DMS 273 treated with DMSO at 0.1 percent for 48 hours (cell line): ENCODE measurements around the gene PRDM16.

Experiments used
- DNase-seq: peaks from one replicate; lab custom pipeline; 2025; lab: John Stamatoyannopoulos, UW

PRDM16 gene

GRCh38 chr1:3415260-3416090 is 346.5 kb downstream of the PRDM16 start:
- DNase-seq, result no peak

- DNase-seq, result no peak
These were observed 348.2 kb downstream of the PRDM16 start for GRCh38 chr1:3417082-3417739.

- DNase-seq, result no peak
These were observed 348.9 kb downstream of the PRDM16 start for GRCh38 chr1:3417934-3418333.

DNA sequence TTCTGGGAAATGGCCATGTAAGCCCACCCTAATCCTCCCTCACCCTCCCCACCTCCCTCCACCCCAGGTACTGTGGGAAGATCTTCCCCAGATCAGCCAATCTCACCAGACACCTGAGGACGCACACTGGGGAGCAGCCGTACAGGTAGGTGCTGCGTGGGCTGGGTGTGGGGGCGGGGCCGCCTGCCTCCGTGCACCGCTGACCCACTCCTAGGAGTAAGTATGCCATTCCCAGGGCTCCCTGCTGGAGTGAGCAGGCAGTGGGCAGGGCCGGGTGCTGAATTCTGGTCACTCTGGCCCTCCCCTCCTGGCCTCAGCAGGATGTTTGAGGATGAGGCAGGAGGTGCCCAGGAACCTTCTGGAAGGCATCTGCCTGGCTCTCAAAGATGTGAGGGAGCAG is 349.6 kb downstream of the PRDM16 start:
- DNase-seq, result no peak

GRCh38 chr1:3419415-3420204 is 350.6 kb downstream of the PRDM16 start:
- DNase-seq, result no peak

- no peak for DNase-seq
These were observed 351.4 kb downstream of the PRDM16 start for GRCh38 chr1:3420218-3420951.

DNA sequence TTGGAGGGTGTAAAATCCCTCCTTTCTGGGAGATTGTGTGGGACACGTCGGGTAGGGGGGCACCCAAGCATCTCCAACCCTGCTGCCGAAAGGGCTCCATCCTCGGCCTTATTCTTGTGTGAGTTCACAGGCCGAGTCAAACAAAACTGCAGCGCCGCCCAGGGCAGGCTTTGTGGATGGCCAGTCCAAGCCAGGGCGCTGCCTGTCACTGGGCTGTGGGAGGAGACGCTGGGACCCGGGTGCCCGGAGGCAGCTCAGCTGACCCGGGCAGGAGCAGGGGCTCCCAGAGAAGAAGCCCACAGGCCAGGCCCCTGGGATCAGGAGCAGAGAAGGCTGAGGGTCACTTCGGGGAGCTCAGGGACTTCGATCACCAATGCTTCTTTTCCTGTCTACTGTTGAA is 353.6 kb downstream of the PRDM16 start:
- no peak for DNase-seq

- no peak for DNase-seq
These were observed 354.3 kb downstream of the PRDM16 start for GRCh38 chr1:3423245-3423829.

DNA sequence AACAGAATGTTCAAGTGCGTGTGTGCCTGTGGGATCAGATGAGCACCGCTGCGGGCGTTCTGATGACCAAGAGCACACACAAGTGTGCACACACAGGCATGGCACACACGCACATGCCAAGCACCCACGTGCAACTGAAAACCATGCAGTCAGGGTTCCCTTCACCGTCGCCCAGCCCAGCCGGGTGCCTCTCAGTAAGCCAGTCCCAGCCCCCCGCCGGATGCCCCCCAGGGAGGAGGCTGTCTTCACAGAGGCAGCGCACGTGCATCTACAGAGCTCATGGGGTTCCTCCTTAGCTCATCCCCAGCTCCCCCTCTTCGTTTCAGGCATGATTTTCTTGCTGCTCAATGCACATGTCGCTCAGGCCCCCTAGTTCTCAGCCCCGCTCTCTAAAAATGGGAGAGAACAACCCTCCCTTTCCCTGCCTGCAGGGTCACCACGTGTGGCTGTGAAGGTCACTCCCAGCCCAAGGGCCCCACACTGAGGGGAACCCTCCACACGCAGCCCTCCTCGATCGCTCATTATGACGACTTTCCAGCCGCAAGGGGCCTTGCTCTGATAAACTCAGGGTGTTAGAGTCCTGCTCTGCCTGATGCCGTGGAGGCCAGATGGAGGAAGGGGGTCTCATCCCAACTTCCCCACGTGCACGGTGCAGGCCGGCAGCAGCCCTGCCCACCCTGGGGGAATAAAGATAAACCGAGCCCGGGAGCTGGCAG is 355.1 kb downstream of the PRDM16 start:
- DNase-seq, result no peak

- DNase-seq, result no peak
These were observed 356.6 kb downstream of the PRDM16 start for GRCh38 chr1:3425486-3426215.

DNA sequence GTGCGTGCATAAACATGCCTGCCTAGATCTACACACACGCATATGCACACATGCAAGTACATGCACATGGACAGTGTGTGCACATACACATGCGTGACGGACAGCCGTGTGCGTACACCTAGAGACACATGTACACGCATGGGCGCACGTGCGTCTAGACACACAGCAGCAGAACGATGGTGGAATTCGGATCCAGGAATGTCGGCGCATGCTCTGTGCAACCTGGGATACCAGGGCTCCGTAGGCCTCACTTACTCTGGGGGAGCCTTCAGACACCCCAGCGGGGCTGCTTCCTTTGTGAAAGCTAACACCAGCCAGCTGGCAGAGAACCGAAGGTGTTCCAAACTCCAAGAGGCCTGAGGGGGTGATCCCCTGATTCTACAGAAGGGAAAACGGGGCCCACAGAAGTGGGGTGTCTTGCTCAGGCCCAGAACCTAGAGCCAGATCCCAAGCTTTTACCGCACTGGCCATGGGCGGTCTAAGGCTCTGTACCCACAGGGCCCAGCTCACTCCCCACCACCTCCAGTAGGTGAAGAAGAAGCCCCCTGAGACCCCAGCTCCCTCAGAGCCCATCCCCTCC is 358.0 kb downstream of the PRDM16 start:
- no peak for DNase-seq

DNA sequence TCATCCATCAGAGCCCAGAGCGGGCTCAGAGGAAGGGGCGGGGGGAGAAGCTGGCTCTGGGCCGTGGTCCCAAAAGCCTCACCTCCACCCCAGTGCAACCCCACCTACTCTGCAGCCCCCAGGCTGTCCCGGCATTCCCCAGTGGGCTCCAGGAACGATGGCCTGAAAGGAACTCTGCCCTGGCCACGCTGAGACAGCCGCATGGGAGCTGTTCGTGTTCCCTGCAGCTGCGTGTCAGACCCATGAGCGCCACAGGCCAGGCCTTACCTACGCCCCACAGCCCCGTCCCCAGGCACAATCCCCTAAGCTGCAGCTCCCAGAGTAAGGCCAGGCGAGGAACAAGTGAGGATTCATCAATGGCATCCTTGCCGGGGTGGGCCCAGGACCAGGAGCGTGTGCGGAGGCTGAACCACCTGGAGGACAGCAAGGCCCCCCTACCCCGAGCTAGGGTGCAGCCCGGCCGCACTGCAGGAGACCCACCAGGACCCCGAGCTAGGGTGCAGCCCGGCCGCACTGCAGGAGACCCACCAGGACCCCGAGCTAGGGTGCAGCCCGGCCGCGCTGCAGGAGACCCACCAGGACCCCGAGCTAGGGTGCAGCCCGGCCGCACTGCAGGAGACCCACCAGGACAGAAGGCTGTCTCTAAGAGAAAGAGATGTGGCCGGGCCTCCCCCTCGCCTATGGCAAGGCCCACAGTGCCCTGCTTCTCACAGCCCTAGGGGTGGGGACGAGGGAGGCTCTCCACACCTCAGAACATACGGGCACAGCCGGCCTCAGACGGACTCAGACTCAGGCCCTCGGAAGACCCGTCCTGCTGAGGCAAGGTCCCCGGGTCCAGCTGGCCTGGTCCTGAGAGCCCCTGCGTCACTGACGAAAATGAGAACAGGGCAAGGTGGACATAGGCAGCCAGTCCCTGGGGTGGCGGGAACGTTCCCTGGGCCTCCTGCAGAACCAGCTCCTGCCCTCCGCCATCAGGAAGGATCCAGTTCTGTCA is 359.0 kb downstream of the PRDM16 start:
- DNase-seq, result no peak

DNA sequence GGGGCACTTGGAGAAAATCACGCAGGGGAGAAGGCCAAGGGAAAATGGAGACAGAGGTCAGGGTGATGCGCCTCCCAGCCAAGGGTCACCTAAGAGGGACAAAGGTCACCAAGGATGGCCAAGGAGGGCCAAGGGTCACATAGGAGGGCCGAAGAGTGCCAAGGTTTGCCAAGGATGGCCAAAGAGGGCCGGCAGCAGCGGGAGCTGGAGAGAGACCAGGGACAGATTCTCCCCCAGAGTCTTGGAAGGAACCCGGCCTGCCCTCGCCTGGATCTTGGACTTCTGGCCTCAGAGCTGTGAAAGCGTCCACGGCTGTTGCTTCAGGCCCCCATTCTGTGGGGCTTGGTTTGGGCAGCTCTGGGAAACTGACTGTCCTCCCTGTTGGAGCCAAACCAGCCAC is 359.9 kb downstream of the PRDM16 start:
- DNase-seq, result no peak

DNA sequence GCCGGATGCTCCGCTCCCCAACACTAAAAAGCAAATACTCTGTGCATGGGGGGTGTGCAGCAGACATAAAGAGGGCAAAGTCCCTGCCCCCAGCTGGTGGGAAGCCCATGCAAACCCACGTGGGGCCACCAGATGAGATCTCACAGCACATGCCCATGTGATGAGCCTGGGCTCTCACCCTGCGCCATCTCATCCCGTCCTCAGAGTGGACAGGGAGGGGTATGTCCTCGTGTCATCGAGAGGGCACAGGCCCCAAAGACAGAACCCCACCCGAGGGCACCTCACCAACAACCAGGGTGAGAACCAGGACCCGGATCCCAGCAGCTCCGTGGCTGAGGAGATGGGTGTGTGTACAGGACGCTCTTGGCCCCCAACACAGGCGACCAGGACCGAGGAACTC is 360.3 kb downstream of the PRDM16 start:
- DNase-seq, result no peak

- DNase-seq, result no peak
These were observed 360.8 kb downstream of the PRDM16 start for GRCh38 chr1:3429766-3430165.

DNA sequence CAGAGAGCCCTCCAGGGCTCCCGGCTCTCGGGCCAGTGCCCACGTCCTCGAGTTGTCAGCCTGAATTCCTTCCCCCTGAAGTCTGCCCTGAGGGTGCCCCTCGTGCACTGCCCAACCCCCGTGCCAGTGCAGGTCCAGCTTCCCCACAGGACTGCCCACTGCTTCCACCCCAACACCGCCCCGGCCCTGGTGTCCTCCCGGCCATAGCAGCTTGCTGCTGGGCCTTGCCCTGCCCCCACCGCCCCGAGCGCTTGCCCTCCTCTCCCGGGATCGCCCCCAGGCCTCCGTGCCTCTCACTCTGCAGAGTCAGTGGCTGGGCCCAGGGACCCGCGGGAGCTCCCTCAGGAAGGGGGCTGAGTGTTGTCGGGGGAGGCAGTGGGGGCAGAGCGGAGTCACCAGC is 361.4 kb downstream of the PRDM16 start:
- no peak for DNase-seq

DNA sequence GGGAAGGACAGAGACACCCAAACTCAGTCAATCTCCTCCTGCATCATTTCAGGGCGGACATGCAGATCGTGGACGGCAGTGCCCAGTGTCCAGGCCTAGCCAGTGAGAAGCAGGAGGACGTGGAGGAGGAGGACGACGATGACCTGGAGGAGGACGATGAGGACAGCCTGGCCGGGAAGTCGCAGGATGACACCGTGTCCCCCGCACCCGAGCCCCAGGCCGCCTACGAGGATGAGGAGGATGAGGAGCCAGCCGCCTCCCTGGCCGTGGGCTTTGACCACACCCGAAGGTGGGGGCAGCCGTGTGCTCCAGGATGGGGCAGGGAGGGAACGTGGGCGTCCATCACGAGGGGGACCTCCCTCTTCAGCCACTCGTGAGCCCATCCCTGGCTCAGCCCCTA is 361.8 kb downstream of the PRDM16 start:
- no peak for DNase-seq

GRCh38 chr1:3431266-3431665 is 362.3 kb downstream of the PRDM16 start:
- no peak for DNase-seq

DNA sequence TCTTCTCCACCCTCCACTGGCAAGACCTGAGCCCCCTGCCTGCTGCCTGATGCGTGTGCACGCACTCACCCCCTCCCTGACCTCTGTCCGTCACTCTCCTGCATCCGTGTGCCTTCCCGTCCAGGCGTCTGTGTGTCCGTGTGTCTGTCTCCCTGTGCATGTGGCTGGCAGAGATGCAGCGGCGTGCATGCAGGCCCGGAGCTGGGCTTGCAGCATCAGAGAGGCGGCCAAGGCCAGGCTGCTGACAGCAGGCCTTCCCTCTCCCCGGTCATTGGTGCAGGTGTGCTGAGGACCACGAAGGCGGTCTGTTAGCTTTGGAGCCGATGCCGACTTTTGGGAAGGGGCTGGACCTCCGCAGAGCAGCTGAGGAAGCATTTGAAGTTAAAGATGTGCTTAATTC is 362.7 kb downstream of the PRDM16 start:
- DNase-seq, result no peak
